IMR-90 (cell line): ENCODE data around the gene PROSER2. TPM values are rescaled to one million over a fixed set of nuclear protein-coding genes. Genes with fewer than 3 reads are reported as not detected.

Source experiments
- ATAC-seq: fragments of 200-7000 bp; cut with Tn5 transposase; 2 replicates; pipeline ENCODE4 v1.9.1; 2020; ENCODE audit warnings: low read depth, mild to moderate bottlenecking, moderate library complexity
- BruUV-seq: library from RNA; stranded (reverse); fragments of 400-500 nt; replicated peaks from 2 replicates; lab custom pipeline; 2021; lab: Mats Ljungman, UMichigan
- CTCF ChIA-PET: fragments of 300-600 bp; formaldehyde crosslinking; extraction: SDS; loops from one replicate; lab custom pipeline; 2021; ENCODE audit warnings: antibody characterized with exemption; lab: Yijun Ruan, JAX
- POLR2A ChIA-PET: fragments of 300-600 bp; sonication (Branson Sonifier 250); formaldehyde crosslinking; loops from one replicate; lab custom pipeline; 2022; ENCODE audit warnings: antibody characterized with exemption; ENCODE audit not compliant: unreplicated experiment; lab: Charles Lee
- DNase-seq: peaks from one replicate; pipeline ENCODE4 v3.0.0; 2013
- H2AFZ ChIP-seq: replicated peaks from 2 replicates; pipeline ENCODE3; 2013; ENCODE audit warnings: low read length, mild to moderate bottlenecking; ENCODE audit not compliant: poor library complexity
- H2AK5ac ChIP-seq: 2 replicates; pipeline ENCODE4 v1.6.1; 2013; ENCODE audit warnings: low read depth, low read length, inconsistent platforms
- H2AK9ac ChIP-seq: replicated peaks from 2 replicates; pipeline ENCODE3; 2013; ENCODE audit warnings: mild to moderate bottlenecking, low read depth, low read length, moderate library complexity; ENCODE audit not compliant: poor library complexity
- H2BK120ac ChIP-seq: 2 replicates; pipeline ENCODE4 v1.6.1; 2013; ENCODE audit warnings: low read depth, low read length, inconsistent platforms
- H2BK15ac ChIP-seq: 3 replicates; pipeline ENCODE4 v1.6.1; 2013; ENCODE audit warnings: low read depth, low read length, inconsistent platforms
- H2BK20ac ChIP-seq: 2 replicates; pipeline ENCODE4 v1.6.1; 2013; ENCODE audit warnings: low read depth, mild to moderate bottlenecking, inconsistent platforms, low read length, moderate library complexity
- H2BK5ac ChIP-seq: 2 replicates; pipeline ENCODE4 v1.6.1; 2013; ENCODE audit warnings: mild to moderate bottlenecking, low read depth, low read length, inconsistent platforms; ENCODE audit not compliant: poor library complexity, severe bottlenecking
- H3K14ac ChIP-seq: replicated peaks from 2 replicates; pipeline ENCODE4 v1.6.1; 2013; ENCODE audit warnings: low read depth, low read length, inconsistent platforms
- H3K18ac ChIP-seq: 2 replicates; pipeline ENCODE4 v1.6.1; 2013; ENCODE audit warnings: low read depth, low read length, control low read depth
- H3K23ac ChIP-seq: 2 replicates; pipeline ENCODE4 v1.6.1; 2013; ENCODE audit warnings: low read depth, low read length, inconsistent platforms
- H3K27ac ChIP-seq: 2 replicates; pipeline ENCODE4 v1.5.1; 2013; ENCODE audit warnings: mild to moderate bottlenecking, control low read depth, low read length; ENCODE audit not compliant: insufficient read depth
- H3K27me3 ChIP-seq: 2 replicates; pipeline ENCODE4 v1.6.1; 2013; ENCODE audit warnings: low read length; ENCODE audit not compliant: control insufficient read depth, insufficient read depth
- H3K36me3 ChIP-seq: 2 replicates; pipeline ENCODE4 v1.6.1; 2013; ENCODE audit warnings: low read length, mixed read lengths; ENCODE audit not compliant: control insufficient read depth, insufficient read depth
- H3K4ac ChIP-seq: 2 replicates; pipeline ENCODE4 v1.6.1; 2013; ENCODE audit warnings: low read depth, low read length, inconsistent platforms
- H3K4me1 ChIP-seq: 2 replicates; pipeline ENCODE4 v1.6.1; 2013; ENCODE audit warnings: low read length, mixed read lengths; ENCODE audit not compliant: control insufficient read depth, insufficient read depth
- H3K4me2 ChIP-seq: 2 replicates; pipeline ENCODE4 v1.6.1; 2013; ENCODE audit warnings: low read depth, mild to moderate bottlenecking, control low read depth, low read length, moderate library complexity
- H3K4me3 ChIP-seq: 2 replicates; pipeline ENCODE4 v1.5.1; 2013; ENCODE audit warnings: low read depth, mild to moderate bottlenecking, control low read depth, low read length, moderate library complexity; ENCODE audit not compliant: insufficient read depth
- H3K56ac ChIP-seq: 2 replicates; pipeline ENCODE4 v1.6.1; 2013; ENCODE audit warnings: low read length, inconsistent platforms; ENCODE audit not compliant: insufficient read depth; ENCODE audit errors: extremely low read depth
- H3K79me1 ChIP-seq, 2 experiments: 2 replicates each; pipeline ENCODE4 v1.6.1; 2013; ENCODE audit warnings: low read length in 2 of 2, inconsistent platforms in 1 of 2, low read depth in 1 of 2
- H3K9ac ChIP-seq: 2 replicates; pipeline ENCODE4 v1.6.1; 2013; ENCODE audit warnings: low read depth, low read length, control low read depth
- H3K9me1 ChIP-seq: 2 replicates; pipeline ENCODE4 v1.6.1; 2013; ENCODE audit warnings: low read length, inconsistent platforms; ENCODE audit not compliant: insufficient read depth
- H3K9me3 ChIP-seq: 2 replicates; pipeline ENCODE4 v1.6.1; 2013; ENCODE audit warnings: low read length; ENCODE audit not compliant: control insufficient read depth, insufficient read depth
- H4K20me1 ChIP-seq: 2 replicates; pipeline ENCODE4 v1.6.1; 2013; ENCODE audit warnings: low read length, inconsistent platforms; ENCODE audit not compliant: insufficient read depth
- H4K5ac ChIP-seq: 2 replicates; pipeline ENCODE4 v1.6.1; 2013; ENCODE audit warnings: mild to moderate bottlenecking, low read depth, low read length, control low read depth
- H4K8ac ChIP-seq, 2 experiments: 2 replicates each; pipeline ENCODE4 v1.6.1; 2013; ENCODE audit warnings: low read depth in 2 of 2, low read length in 2 of 2, control low read depth in 1 of 2, inconsistent platforms in 1 of 2
- H4K91ac ChIP-seq: 2 replicates; pipeline ENCODE4 v1.6.1; 2013; ENCODE audit warnings: low read depth, low read length, inconsistent platforms; ENCODE audit not compliant: insufficient read depth
- FOS ChIP-seq: fragments of 150-350 bp; IDR thresholded peaks from 2 replicates; pipeline ENCODE4 v1.6.1; 2016; ENCODE audit warnings: low read depth, low read length
- MXI1 ChIP-seq: IDR thresholded peaks from 2 replicates; pipeline ENCODE4 v1.6.1; 2012; ENCODE audit warnings: low read depth, mild to moderate bottlenecking, low read length, moderate library complexity, borderline replicate concordance
- USF2 ChIP-seq: fragments of 150-350 bp; IDR thresholded peaks from 2 replicates; pipeline ENCODE4 v1.6.1; 2017; ENCODE audit warnings: mild to moderate bottlenecking, antibody characterized with exemption, low read length, low read depth
- WGBS, 2 experiments: methylation state at CpG; one replicate each; pipeline versions ENCODE4 v1.1.5 to v1.1.7; 2013; ENCODE audit warnings: missing lambda C conversion rate in 2 of 2; ENCODE audit not compliant: insufficient read length in 1 of 2; ENCODE audit errors: extremely low coverage in 2 of 2; 5-methylcytosine and 5-hydroxymethylcytosine counted together
- dilution Hi-C: fragments of 300-500 bp; cut with HindIII; formaldehyde crosslinking; loops from one replicate; pipeline ENCODE4 v1.14.3; 2018; ENCODE audit warnings: low sequenced_read_pairs; ENCODE audit not compliant: unreplicated experiment
- in situ Hi-C: fragments of 300-500 bp; cut with MboI; formaldehyde crosslinking; loops from 3 replicates; pipeline ENCODE4 v1.14.3; 2019; ENCODE audit warnings: low sequenced_read_pairs, inconsistent platforms, mixed read lengths
- intact Hi-C: fragments of 100-400 bp; cut with micrococcal nuclease; formaldehyde crosslinking; loops from 2 replicates; pipeline ENCODE4 v1.10.0; 2022
- polyA plus RNA-seq, 3 experiments: library from polyadenylated mRNA; depleted of rRNA; stranded (reverse); fragments of >200 nt; gene quantifications; 2 replicates each; pipeline ENCODE4 v1.2.3, GENCODE V29; 2012; ENCODE audit warnings: low replicate concordance in 1 of 3
- total RNA-seq: library from RNA; depleted of rRNA; stranded (reverse); fragments of >200 nt; gene quantifications from 2 replicates; pipeline ENCODE4 v1.2.3, GENCODE V29; 2012

Gene PROSER2
- total and polyA plus RNA-seq, 2 of the 4 experiments (the other 2 are of a cell fraction), result 1.4 to 2.0 TPM

- no peaks in the 10 kb centered on the region for H4K20me1 ChIP-seq
- H4K5ac ChIP-seq, result no peak overlapping the region
- no peak overlapping the region for H4K91ac ChIP-seq
- H3K4me2 ChIP-seq, result no peak overlapping the region
- ATAC-seq, result no peak
- H3K56ac ChIP-seq, result no peak overlapping the region
- BruUV-seq, result no TSS peak
- no peaks in the 10 kb centered on the region for H3K79me1 ChIP-seq
- no peaks in the 10 kb centered on the region for H3K36me3 ChIP-seq
- H2BK20ac ChIP-seq, result no peak overlapping the region
- no peak overlapping the region for H2AK5ac ChIP-seq
- CTCF ChIA-PET, result no interaction called here
- TF ChIP-seq USF2 (no peak), FOS (no peak), MXI1 (no peak)
- no peak overlapping the region for H3K4me3 ChIP-seq
- H2BK120ac ChIP-seq, result no peak overlapping the region
- WGBS, 2 experiments, result 83% methylated on average over 2 of the region's 13 CpGs; no CpG with 5 or more reads in 1 of the 2 experiments
- H3K27ac ChIP-seq, result no peak overlapping the region
- in situ Hi-C loops, result no loop called here
- no peaks in the 10 kb centered on the region for H3K9me3 ChIP-seq
- peaks cover 4% of the 10 kb centered on the region; the same call in 1 of the 2 replicates for H3K4me1 ChIP-seq
- no peak overlapping the region for H3K14ac ChIP-seq
- no peak overlapping the region for H2BK15ac ChIP-seq
- dilution Hi-C loops, result no loop called here
- no peak overlapping the region for H3K9ac ChIP-seq
- no peak overlapping the region for H2AK9ac ChIP-seq
- no peak overlapping the region for H3K23ac ChIP-seq
- no peak overlapping the region for H2AFZ ChIP-seq
- no peak overlapping the region for H3K4ac ChIP-seq
- no peak overlapping the region for H4K8ac ChIP-seq
- H2BK5ac ChIP-seq, result no peak overlapping the region
- POLR2A ChIA-PET, result no interaction called here
- no peak overlapping the region for H3K18ac ChIP-seq
- no peak for DNase-seq
- intact Hi-C loops, result no loop called here
- H3K9me1 ChIP-seq, result peaks cover 8% of the 10 kb centered on the region
- H3K27me3 ChIP-seq, result no peaks in the 10 kb centered on the region
Measured at GRCh38 chr10:11885437-11886137, 62.4 kb downstream of the PROSER2 start.
